ENCODE measurements around the gene NELFA. TPM values are rescaled to one million over a fixed set of nuclear protein-coding genes. Genes with fewer than 3 reads are reported as not detected.
"Not testable (repeated sequence)": the region's sequence is repeated elsewhere in the genome, so short reads cannot be mapped to it uniquely, and the experiment has no call there.

Gene NELFA
- total and polyA plus RNA-seq, 2 donors = 10.9 to 37.2 TPM

- not testable (repeated sequence) for H3K27ac ChIP-seq (ENCODE audit: low read depth in 1 of 2, low read length in 1 of 2); H3K4me3 ChIP-seq (ENCODE audit: low read length in 2 of 2); H3K4me1 ChIP-seq (ENCODE audit: control insufficient read depth in 2 of 2, insufficient read depth in 2 of 2, low read length in 2 of 2); H3K27me3 ChIP-seq (ENCODE audit: control insufficient read depth in 2 of 2, insufficient read depth in 1 of 2, low read length in 1 of 2); DNase-seq (ENCODE audit: low read depth in 6 of 9, low spot score in 9 of 9)
- peaks cover 2 to 10% of the 10 kb centered on the region in 2 donors for H3K9me3 ChIP-seq (ENCODE audit: control insufficient read depth in 2 of 2, insufficient read depth in 1 of 2, low read length in 1 of 2)
- WGBS = 98% methylated on average over 20 of the region's 20 CpGs
- peaks cover 29 to 37% of the 10 kb centered on the region in 2 donors for H3K36me3 ChIP-seq (ENCODE audit: control insufficient read depth in 2 of 2, insufficient read depth in 2 of 2, low read length in 1 of 2)
Measured at GRCh38 chr4:1993718-1994516, 14.9 kb downstream of the NELFA start.

DNA sequence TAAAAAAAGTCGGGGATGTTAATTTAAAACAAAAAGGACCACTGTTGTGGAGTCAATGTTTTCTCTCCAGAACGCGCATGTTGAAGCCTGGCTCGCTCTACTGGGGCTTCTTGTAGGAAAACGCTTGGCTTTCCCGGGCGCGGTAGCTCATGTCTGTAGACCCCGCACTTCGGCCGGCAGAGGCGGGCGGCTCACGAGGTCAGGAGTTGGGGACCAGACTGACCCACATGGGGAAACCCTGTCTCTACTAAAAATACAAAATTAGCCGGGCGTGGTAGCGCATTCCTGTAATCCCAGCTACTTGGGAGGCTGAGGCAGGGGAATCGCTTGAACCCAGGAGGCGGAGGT is 15.6 kb downstream of the NELFA start:
- H3K9me3 ChIP-seq (ENCODE audit: control insufficient read depth in 2 of 2, insufficient read depth in 1 of 2, low read length in 1 of 2) = peaks cover 2 to 10% of the 10 kb centered on the region in 2 donors
- DNase-seq (ENCODE audit: low read depth in 6 of 9, low spot score in 9 of 9) = no peak
- H3K27me3 ChIP-seq (ENCODE audit: control insufficient read depth in 2 of 2, insufficient read depth in 1 of 2, low read length in 1 of 2) = no peaks in the 10 kb centered on the region
- no peak overlapping the region for H3K27ac ChIP-seq (ENCODE audit: low read depth in 1 of 2, low read length in 1 of 2)
- peaks cover 36 to 37% of the 10 kb centered on the region in 2 donors for H3K36me3 ChIP-seq (ENCODE audit: control insufficient read depth in 2 of 2, insufficient read depth in 2 of 2, low read length in 1 of 2)
- no peaks in the 10 kb centered on the region for H3K4me1 ChIP-seq (ENCODE audit: control insufficient read depth in 2 of 2, insufficient read depth in 2 of 2, low read length in 2 of 2)
- WGBS = 98% methylated on average over 19 of the region's 19 CpGs
- no peak overlapping the region for H3K4me3 ChIP-seq (ENCODE audit: low read length in 2 of 2)

DNA sequence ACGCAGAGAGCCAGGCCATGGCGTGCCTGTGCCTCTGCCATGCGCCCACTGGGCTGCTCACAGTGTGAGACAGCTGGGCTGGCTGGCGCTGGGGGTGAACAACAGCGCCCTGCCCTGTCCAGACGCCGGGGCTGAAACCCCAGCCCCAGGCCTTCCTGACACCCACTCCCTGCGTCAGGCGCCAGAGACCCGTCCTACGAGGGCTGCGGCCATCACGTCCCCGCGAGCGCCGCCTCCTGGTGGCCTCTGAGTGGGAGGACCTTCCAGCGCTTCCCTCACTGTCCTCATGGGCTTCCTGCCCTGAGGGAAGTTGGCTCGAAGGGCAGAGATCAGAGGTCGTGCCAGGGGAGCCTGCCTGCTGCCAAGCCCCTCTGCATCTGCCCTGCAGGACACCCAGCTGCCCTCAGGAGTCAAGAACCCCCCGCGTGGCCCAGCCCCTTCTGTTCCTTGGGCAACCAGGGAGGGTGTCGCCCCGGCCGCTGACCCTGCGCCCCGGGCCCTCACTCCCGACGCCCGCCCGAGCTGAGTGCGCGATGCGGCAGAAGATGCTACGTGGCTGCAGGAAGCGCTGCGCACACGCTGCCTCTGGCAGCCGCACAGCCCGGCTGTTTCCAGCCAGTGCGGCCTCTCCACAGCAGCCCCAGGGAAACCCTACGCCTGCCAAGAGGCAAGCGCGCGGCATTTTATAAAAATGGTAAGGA is 16.2 kb downstream of the NELFA start:
- Histone ChIP-seq H3K36me3 (ENCODE audit: control insufficient read depth in 2 of 2, insufficient read depth in 2 of 2, low read length in 1 of 2) (peaks cover 36 to 41% of the 10 kb centered on the region in 2 donors), H3K4me1 (ENCODE audit: control insufficient read depth in 2 of 2, insufficient read depth in 2 of 2, low read length in 2 of 2) (no peaks in the 10 kb centered on the region), H3K9me3 (ENCODE audit: control insufficient read depth in 2 of 2, insufficient read depth in 1 of 2, low read length in 1 of 2) (peaks cover under 1 to 5% of the 10 kb centered on the region in 2 donors), H3K27ac (ENCODE audit: low read depth in 1 of 2, low read length in 1 of 2) (no peak overlapping the region), H3K27me3 (ENCODE audit: control insufficient read depth in 2 of 2, insufficient read depth in 1 of 2, low read length in 1 of 2) (no peaks in the 10 kb centered on the region), H3K4me3 (ENCODE audit: low read length in 2 of 2) (no peak overlapping the region)
- 97% methylated on average over 45 of the region's 45 CpGs for WGBS
- no peak for DNase-seq (ENCODE audit: low read depth in 6 of 9, low spot score in 9 of 9)

GRCh38 chr4:1991596-1992434 is 17.0 kb downstream of the NELFA start:
- no peaks in the 10 kb centered on the region for H3K27me3 ChIP-seq (ENCODE audit: control insufficient read depth in 2 of 2, insufficient read depth in 1 of 2, low read length in 1 of 2)
- no peak overlapping the region for H3K27ac ChIP-seq (ENCODE audit: low read depth in 1 of 2, low read length in 1 of 2)
- no peak overlapping the region for H3K4me3 ChIP-seq (ENCODE audit: low read length in 2 of 2)
- no peak for DNase-seq (ENCODE audit: low read depth in 6 of 9, low spot score in 9 of 9)
- peaks cover 0 to 3% of the 10 kb centered on the region in 2 donors for H3K9me3 ChIP-seq (ENCODE audit: control insufficient read depth in 2 of 2, insufficient read depth in 1 of 2, low read length in 1 of 2)
- H3K36me3 ChIP-seq (ENCODE audit: control insufficient read depth in 2 of 2, insufficient read depth in 2 of 2, low read length in 1 of 2) = peaks cover 42 to 49% of the 10 kb centered on the region in 2 donors
- 98% methylated on average over 37 of the region's 37 CpGs for WGBS
- H3K4me1 ChIP-seq (ENCODE audit: control insufficient read depth in 2 of 2, insufficient read depth in 2 of 2, low read length in 2 of 2) = no peaks in the 10 kb centered on the region

DNA sequence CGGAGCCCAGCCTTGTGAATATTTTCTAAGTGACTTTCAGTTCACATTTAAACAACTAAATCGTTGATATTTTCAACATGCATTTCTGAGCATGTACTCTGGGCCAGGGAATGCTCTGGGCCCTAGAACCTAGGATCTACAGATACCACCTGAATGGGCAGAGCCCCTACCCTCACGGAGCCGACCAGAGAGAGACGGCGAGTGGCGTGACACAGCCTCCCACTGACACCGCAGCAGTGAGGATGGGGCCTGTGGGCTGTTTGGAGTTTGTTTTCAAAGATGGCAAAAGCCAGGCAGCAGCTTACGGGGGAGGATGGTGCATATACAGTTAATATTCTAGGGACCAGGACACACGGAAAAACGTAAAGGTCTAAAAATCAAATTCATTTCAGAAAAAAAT is 17.7 kb downstream of the NELFA start:
- no peak for DNase-seq (ENCODE audit: low read depth in 6 of 9, low spot score in 9 of 9)
- H3K4me1 ChIP-seq (ENCODE audit: control insufficient read depth in 2 of 2, insufficient read depth in 2 of 2, low read length in 2 of 2) = no peaks in the 10 kb centered on the region
- H3K27me3 ChIP-seq (ENCODE audit: control insufficient read depth in 2 of 2, insufficient read depth in 1 of 2, low read length in 1 of 2) = no peaks in the 10 kb centered on the region
- peaks cover 46 to 54% of the 10 kb centered on the region in 2 donors for H3K36me3 ChIP-seq (ENCODE audit: control insufficient read depth in 2 of 2, insufficient read depth in 2 of 2, low read length in 1 of 2)
- H3K4me3 ChIP-seq (ENCODE audit: low read length in 2 of 2) = no peak overlapping the region
- H3K27ac ChIP-seq (ENCODE audit: low read depth in 1 of 2, low read length in 1 of 2) = no peak overlapping the region
- 98% methylated on average over 11 of the region's 11 CpGs for WGBS
- no peaks in the 10 kb centered on the region for H3K9me3 ChIP-seq (ENCODE audit: control insufficient read depth in 2 of 2, insufficient read depth in 1 of 2, low read length in 1 of 2)

DNA sequence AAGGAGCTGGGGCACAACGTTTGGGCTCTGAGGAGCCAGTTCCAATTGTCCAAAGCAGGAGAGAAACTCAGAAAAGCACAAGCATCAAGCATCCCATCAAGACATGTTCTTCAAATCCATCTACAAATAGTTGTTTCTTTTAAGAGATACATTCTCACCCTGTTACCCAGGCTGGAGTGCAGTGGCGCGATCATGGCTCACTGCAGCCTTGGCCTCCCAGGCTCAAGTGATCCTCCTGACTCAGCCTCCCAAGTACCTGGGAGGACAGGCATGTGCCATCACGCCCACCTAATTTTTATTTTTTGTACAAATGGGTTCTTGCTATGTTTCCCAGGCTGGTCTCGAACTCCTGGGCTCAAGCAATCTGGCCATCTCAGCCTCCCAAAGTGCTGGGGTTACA is 18.1 kb downstream of the NELFA start:
- no peaks in the 10 kb centered on the region for H3K4me1 ChIP-seq (ENCODE audit: control insufficient read depth in 2 of 2, insufficient read depth in 2 of 2, low read length in 2 of 2)
- no peak for DNase-seq (ENCODE audit: low read depth in 6 of 9, low spot score in 9 of 9)
- H3K27ac ChIP-seq (ENCODE audit: low read depth in 1 of 2, low read length in 1 of 2) = no peak overlapping the region
- no peak overlapping the region for H3K4me3 ChIP-seq (ENCODE audit: low read length in 2 of 2)
- no peaks in the 10 kb centered on the region for H3K9me3 ChIP-seq (ENCODE audit: control insufficient read depth in 2 of 2, insufficient read depth in 1 of 2, low read length in 1 of 2)
- H3K27me3 ChIP-seq (ENCODE audit: control insufficient read depth in 2 of 2, insufficient read depth in 1 of 2, low read length in 1 of 2) = no peaks in the 10 kb centered on the region
- peaks cover 50 to 58% of the 10 kb centered on the region in 2 donors for H3K36me3 ChIP-seq (ENCODE audit: control insufficient read depth in 2 of 2, insufficient read depth in 2 of 2, low read length in 1 of 2)
- WGBS = 97% methylated on average over 5 of the region's 5 CpGs

DNA sequence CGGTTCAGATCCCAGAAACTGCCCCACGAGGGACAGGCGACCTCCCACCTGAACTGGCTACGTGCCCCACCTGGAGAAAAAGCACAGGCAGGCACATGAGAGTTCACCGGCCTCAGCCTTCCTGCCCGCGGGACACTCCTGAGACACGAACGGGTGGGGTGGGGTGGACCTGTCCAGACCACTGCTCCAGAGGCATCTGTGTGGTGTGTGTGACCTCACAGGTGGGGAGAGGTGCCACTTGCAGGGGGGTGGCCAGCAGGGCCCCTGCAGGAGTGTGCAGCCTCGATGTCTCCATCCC is 18.5 kb downstream of the NELFA start:
- no peak for DNase-seq (ENCODE audit: low read depth in 6 of 9, low spot score in 9 of 9)
- H3K27me3 ChIP-seq (ENCODE audit: control insufficient read depth in 2 of 2, insufficient read depth in 1 of 2, low read length in 1 of 2) = no peaks in the 10 kb centered on the region
- H3K4me1 ChIP-seq (ENCODE audit: control insufficient read depth in 2 of 2, insufficient read depth in 2 of 2, low read length in 2 of 2) = no peaks in the 10 kb centered on the region
- no peaks in the 10 kb centered on the region for H3K9me3 ChIP-seq (ENCODE audit: control insufficient read depth in 2 of 2, insufficient read depth in 1 of 2, low read length in 1 of 2)
- H3K27ac ChIP-seq (ENCODE audit: low read depth in 1 of 2, low read length in 1 of 2) = no peak overlapping the region
- peaks cover 53 to 61% of the 10 kb centered on the region in 2 donors for H3K36me3 ChIP-seq (ENCODE audit: control insufficient read depth in 2 of 2, insufficient read depth in 2 of 2, low read length in 1 of 2)
- H3K4me3 ChIP-seq (ENCODE audit: low read length in 2 of 2) = no peak overlapping the region
- WGBS = 93% methylated on average over 10 of the region's 10 CpGs

DNA sequence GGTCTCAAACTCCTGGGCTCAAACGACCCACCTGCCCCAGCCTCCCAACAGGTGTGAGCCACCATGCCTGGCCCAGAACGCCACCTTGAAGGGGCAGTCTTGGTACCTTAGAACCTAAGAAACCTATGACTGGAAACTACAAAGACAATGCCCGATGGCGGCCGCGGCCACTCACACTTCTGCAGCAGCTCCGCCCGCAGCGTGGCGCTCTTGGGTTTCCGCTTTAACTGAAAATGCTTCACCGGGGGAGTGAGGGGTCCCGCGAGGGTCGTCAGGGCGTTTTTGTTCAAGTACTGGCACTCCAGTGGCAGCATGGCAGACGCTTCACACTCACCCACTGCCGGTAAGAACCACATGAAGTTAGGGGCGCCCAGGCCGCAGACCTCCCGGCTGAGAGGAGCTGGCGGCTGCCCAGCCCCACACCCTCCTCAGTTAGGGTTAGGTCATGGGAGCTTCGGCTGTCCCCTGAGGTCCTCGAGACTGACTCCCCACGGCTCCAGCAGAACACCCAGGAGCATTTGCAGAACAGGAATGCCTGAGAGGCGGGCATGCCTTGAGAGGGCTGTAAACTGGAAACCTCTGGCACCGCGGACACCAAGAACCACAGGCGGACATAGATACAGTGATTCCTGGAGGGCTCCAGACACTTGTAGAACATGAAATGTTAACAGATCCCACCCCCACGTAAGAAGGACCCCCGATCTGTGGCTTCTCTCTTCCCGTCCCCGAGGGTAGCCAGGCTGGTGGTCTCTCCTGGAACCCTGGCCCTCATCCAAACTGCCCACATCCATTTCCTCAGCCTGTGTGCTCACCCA is 19.0 kb downstream of the NELFA start:
- Histone ChIP-seq H3K27me3 (ENCODE audit: control insufficient read depth in 2 of 2, insufficient read depth in 1 of 2, low read length in 1 of 2) (no peaks in the 10 kb centered on the region), H3K9me3 (ENCODE audit: control insufficient read depth in 2 of 2, insufficient read depth in 1 of 2, low read length in 1 of 2) (no peaks in the 10 kb centered on the region), H3K4me1 (ENCODE audit: control insufficient read depth in 2 of 2, insufficient read depth in 2 of 2, low read length in 2 of 2) (no peaks in the 10 kb centered on the region), H3K36me3 (ENCODE audit: control insufficient read depth in 2 of 2, insufficient read depth in 2 of 2, low read length in 1 of 2) (peaks cover 58 to 67% of the 10 kb centered on the region in 2 donors), H3K27ac (ENCODE audit: low read depth in 1 of 2, low read length in 1 of 2) (no peak overlapping the region), H3K4me3 (ENCODE audit: low read length in 2 of 2) (no peak overlapping the region)
- no peak for DNase-seq (ENCODE audit: low read depth in 6 of 9, low spot score in 9 of 9)
- WGBS = 98% methylated on average over 33 of the region's 33 CpGs
